ENCODE measurements around the gene RASAL1. TPM values are rescaled to one million over a fixed set of nuclear protein-coding genes. Genes with fewer than 3 reads are reported as not detected.

The RASAL1 gene
- total RNA-seq, 1 experiment from 2014 or later: 14.9 TPM

- POLR2A ChIA-PET (ENCODE audit: unreplicated experiment): no interaction called here
- H3K4me1 ChIP-seq (replicated peaks; ENCODE audit: insufficient read depth): no peaks in the 10 kb centered on the region
- H3K9me2 ChIP-seq (ENCODE audit: insufficient read depth): no peaks in the 10 kb centered on the region
- intact Hi-C loops (cut with micrococcal nuclease; ENCODE audit: unreplicated experiment): no loop called here
- DNase-seq: no peak
- no peak overlapping the region for H3K4me2 ChIP-seq
- no peaks in the 10 kb centered on the region for H3K9me3 ChIP-seq (ENCODE audit: insufficient read depth, low read depth)
- no peaks in the 10 kb centered on the region for H4K20me1 ChIP-seq (ENCODE audit: insufficient read depth)
- H3K79me2 ChIP-seq (ENCODE audit: low read depth): no peaks in the 10 kb centered on the region
- BruUV-seq (replicated peaks): no TSS peak
- no peaks in the 10 kb centered on the region for H3K36me3 ChIP-seq (ENCODE audit: low read depth)
- no peak overlapping the region for H3K4me3 ChIP-seq
- CTCF ChIA-PET: no interaction called here
- H3F3A ChIP-seq (ENCODE audit: insufficient read depth, low read depth): no peaks in the 10 kb centered on the region; the same call in 1 of the 2 replicates
- H3K27ac ChIP-seq: no peak overlapping the region
- no peak overlapping the region for H2AFZ ChIP-seq
- no peaks in the 10 kb centered on the region for H3K27me3 ChIP-seq (ENCODE audit: insufficient read depth, low read depth)
- TF ChIP-seq EZH2 (IDR thresholded peaks at IDR 0.05; ENCODE audit: low read depth) (no peak), CTCF (conservative IDR thresholded peaks at IDR 0.05) (no peak)
Measured at GRCh38 chr12:113083863-113084435, 51.6 kb downstream of the RASAL1 start.

GRCh38 chr12:113082486-113083148 is 52.9 kb downstream of the RASAL1 start:
- H3K27ac ChIP-seq: no peak overlapping the region
- H3K27me3 ChIP-seq (ENCODE audit: insufficient read depth, low read depth): 0 out of 2 replicates have a peak, but pooled peaks cover 3% of the 10 kb centered on the region
- no peaks in the 10 kb centered on the region for H3K79me2 ChIP-seq (ENCODE audit: low read depth)
- H4K20me1 ChIP-seq (ENCODE audit: insufficient read depth): no peaks in the 10 kb centered on the region
- TF ChIP-seq CTCF (conservative IDR thresholded peaks at IDR 0.05) (no peak), EZH2 (IDR thresholded peaks at IDR 0.05; ENCODE audit: low read depth) (no peak)
- ChIA-PET CTCF (no interaction called here), POLR2A (ENCODE audit: unreplicated experiment) (interaction anchor here (0.7 kb wide), 1 partner anchor 433 kb away, joined by 3 read pairs; no protein-coding TSS in a partner anchor)
- H3K4me1 ChIP-seq (replicated peaks; ENCODE audit: insufficient read depth): no peaks in the 10 kb centered on the region
- H2AFZ ChIP-seq: no peak overlapping the region
- H3K4me2 ChIP-seq: no peak overlapping the region
- no peaks in the 10 kb centered on the region for H3K36me3 ChIP-seq (ENCODE audit: low read depth)
- no peak overlapping the region for H3K4me3 ChIP-seq
- intact Hi-C loops (cut with micrococcal nuclease; ENCODE audit: unreplicated experiment): no loop called here
- H3K9me2 ChIP-seq (ENCODE audit: insufficient read depth): no peaks in the 10 kb centered on the region
- H3K9me3 ChIP-seq (ENCODE audit: insufficient read depth, low read depth): no peaks in the 10 kb centered on the region
- H3F3A ChIP-seq (ENCODE audit: insufficient read depth, low read depth): no peaks in the 10 kb centered on the region; the same call in 1 of the 2 replicates
- no peak for DNase-seq
- no TSS peak for BruUV-seq (replicated peaks)

- Histone ChIP-seq H3K27me3 (ENCODE audit: insufficient read depth, low read depth) (0 out of 2 replicates have a peak, but pooled peaks cover 3% of the 10 kb centered on the region), H2AFZ (no peak overlapping the region), H4K20me1 (ENCODE audit: insufficient read depth) (no peaks in the 10 kb centered on the region), H3K9me3 (ENCODE audit: insufficient read depth, low read depth) (no peaks in the 10 kb centered on the region), H3K27ac (no peak overlapping the region), H3F3A (ENCODE audit: insufficient read depth, low read depth) (no peaks in the 10 kb centered on the region; the same call in 1 of the 2 replicates), H3K36me3 (ENCODE audit: low read depth) (no peaks in the 10 kb centered on the region), H3K4me1 (replicated peaks; ENCODE audit: insufficient read depth) (no peaks in the 10 kb centered on the region), H3K79me2 (ENCODE audit: low read depth) (no peaks in the 10 kb centered on the region), H3K9me2 (ENCODE audit: insufficient read depth) (no peaks in the 10 kb centered on the region), H3K4me3 (no peak overlapping the region), H3K4me2 (no peak overlapping the region)
- DNase-seq: no peak
- TF ChIP-seq CTCF (conservative IDR thresholded peaks at IDR 0.05) (no peak), EZH2 (IDR thresholded peaks at IDR 0.05; ENCODE audit: low read depth) (no peak)
- BruUV-seq (replicated peaks): no TSS peak
- ChIA-PET POLR2A (ENCODE audit: unreplicated experiment) (interaction anchor here (0.7 kb wide), 1 partner anchor 432 kb away, joined by 3 read pairs; no protein-coding TSS in a partner anchor), CTCF (no interaction called here)
- intact Hi-C loops (cut with micrococcal nuclease; ENCODE audit: unreplicated experiment): no loop called here
Measured at GRCh38 chr12:113081873-113082272, 53.7 kb downstream of the RASAL1 start.

Data from PC-9 (cell line).